OCI-LY7 (cell line): ENCODE data around the gene ZNF668. TPM values are rescaled to one million over a fixed set of nuclear protein-coding genes. Genes with fewer than 3 reads are reported as not detected.
A peak's percentile ranks its signal among the peaks of the same experiment; 100 is the strongest.

Source experiments
- BruUV-seq: library from RNA; stranded (reverse); fragments of 400-500 nt; replicated peaks from 2 replicates; lab custom pipeline; 2021; lab: Mats Ljungman, UMichigan
- CTCF ChIA-PET: fragments of 300-600 bp; sonication (Branson Sonifier 250); formaldehyde crosslinking; loops from one replicate; lab custom pipeline; 2022; ENCODE audit warnings: antibody characterized with exemption; ENCODE audit not compliant: unreplicated experiment; lab: Charles Lee
- POLR2A ChIA-PET: fragments of 300-600 bp; sonication (Branson Sonifier 250); formaldehyde crosslinking; loops from one replicate; lab custom pipeline; 2022; ENCODE audit warnings: antibody characterized with exemption; lab: Charles Lee
- DNase-seq: peaks from one replicate; pipeline ENCODE4 v3.0.0-alpha.2; 2015; ENCODE audit warnings: low spot score
- H2AFZ ChIP-seq: fragments of 200-600 bp; sonication (generic), shearing (Covaris generic); 2 replicates; pipeline ENCODE4 v1.6.1; 2014; ENCODE audit warnings: mild to moderate bottlenecking, antibody characterized with exemption, low read length, moderate library complexity
- H3K27ac ChIP-seq: fragments of 200-600 bp; sonication (generic); 2 replicates; pipeline ENCODE4 v1.5.1; 2014; ENCODE audit warnings: mixed run types, low read depth, mild to moderate bottlenecking, moderate library complexity, low read length, inconsistent platforms; ENCODE audit not compliant: poor library complexity, severe bottlenecking
- H3K36me3 ChIP-seq: fragments of 200-600 bp; sonication (generic); 2 replicates; pipeline ENCODE4 v1.6.1; 2014; ENCODE audit warnings: mild to moderate bottlenecking, antibody characterized with exemption, low read length, moderate library complexity, mixed read lengths; ENCODE audit not compliant: insufficient read depth
- H3K4me1 ChIP-seq: fragments of 200-600 bp; sonication (generic); 2 replicates; pipeline ENCODE4 v1.5.1; 2014; ENCODE audit warnings: mild to moderate bottlenecking, low read length; ENCODE audit not compliant: insufficient read depth, poor library complexity, severe bottlenecking
- H3K4me2 ChIP-seq: fragments of 200-600 bp; sonication (generic); 2 replicates; pipeline ENCODE4 v1.6.1; 2014; ENCODE audit warnings: mild to moderate bottlenecking, low read length
- H3K4me3 ChIP-seq: fragments of 200-600 bp; sonication (generic); 2 replicates; pipeline ENCODE4 v1.5.1; 2014; ENCODE audit warnings: mild to moderate bottlenecking, low read depth, low read length; ENCODE audit not compliant: poor library complexity, severe bottlenecking
- H3K79me2 ChIP-seq: fragments of 200-600 bp; sonication (generic); 2 replicates; pipeline ENCODE4 v1.6.1; 2016; ENCODE audit warnings: low read depth, mild to moderate bottlenecking, low read length, moderate library complexity, mixed read lengths; ENCODE audit not compliant: insufficient read depth
- H3K9me2 ChIP-seq: fragments of 200-600 bp; sonication (generic); 2 replicates; pipeline ENCODE4 v1.6.1; 2016; ENCODE audit warnings: mild to moderate bottlenecking, low read length, mixed read lengths; ENCODE audit not compliant: insufficient read depth
- H3K9me3 ChIP-seq: fragments of 200-600 bp; sonication (generic); 2 replicates; pipeline ENCODE4 v1.6.1; 2014; ENCODE audit warnings: mild to moderate bottlenecking, mixed run types, low read length, mixed read lengths
- H4K20me1 ChIP-seq: fragments of 200-600 bp; sonication (generic); 2 replicates; pipeline ENCODE4 v1.6.1; 2014; ENCODE audit warnings: mild to moderate bottlenecking, antibody characterized with exemption, low read length, moderate library complexity, mixed read lengths; ENCODE audit not compliant: insufficient read depth
- EZH2phosphoT487 ChIP-seq: fragments of 200-600 bp; sonication (generic); IDR thresholded peaks from 2 replicates; pipeline ENCODE4 v1.6.1; 2018; ENCODE audit warnings: low read depth, borderline replicate concordance, mild to moderate bottlenecking, mixed run types, antibody characterized with exemption, low read length, moderate library complexity, mixed read lengths
- intact Hi-C: fragments of 100-400 bp; cut with micrococcal nuclease; formaldehyde crosslinking; loops from one replicate; pipeline ENCODE4 v1.10.0; 2022; ENCODE audit not compliant: unreplicated experiment
- total RNA-seq, 2 experiments: library from RNA; depleted of rRNA in 1 of 2; stranded (reverse); fragments of >200 nt in 1 of 2; shearing (Covaris generic) in 1 of 2; gene quantifications; 2 replicates each; pipeline ENCODE4 v1.2.3, GENCODE V29; 2014 to 2022
- TF ChIP-seq, protein P1 (sequence below): fragments of 200-600 bp; sonication (generic); conservative IDR thresholded peaks from 2 replicates; pipeline ENCODE4 v1.5.1; 2014; ENCODE audit warnings: mild to moderate bottlenecking, antibody characterized with exemption, low read length, moderate library complexity, mixed read lengths

ZNF668 gene
- total RNA-seq, 2 experiments from 2014 or later: 7.8 to 21.7 TPM

GRCh38 chr16:31093132-31093703 is 19.2 kb upstream of the ZNF668 start:
- intact Hi-C loops: no loop called here
- Histone ChIP-seq H3K9me3 (no peaks in the 10 kb centered on the region), H3K27ac (peak overlapping the region; percentile 71), H3K79me2 (peaks cover 23% of the 10 kb centered on the region), H3K4me3 (peak overlapping the region; percentile 86), H4K20me1 (peaks cover 5% of the 10 kb centered on the region; the same call in 1 of the 2 replicates), H3K4me1 (peaks cover 18% of the 10 kb centered on the region), H3K36me3 (peaks cover 35% of the 10 kb centered on the region), H2AFZ (no peak overlapping the region), H3K9me2 (no peaks in the 10 kb centered on the region), H3K4me2 (peak overlapping the region; percentile 100)
- ChIA-PET CTCF (interaction anchor here (0.7 to 1.0 kb wide), 2 partner anchors 9 to 14 kb away, joined by 3 to 4 read pairs; no protein-coding TSS in a partner anchor), POLR2A (interaction anchor here (0.6 to 1.7 kb wide), 6 partner anchors 8 to 162 kb away, joined by 3 to 7 read pairs (median 4); partner anchors contain the start of genes KAT8, ZNF646 and ZNF668)
- DNase-seq: peak; percentile 59
- no peak for TF ChIP-seq EZH2phosphoT487
- TF ChIP-seq, protein P1, sequence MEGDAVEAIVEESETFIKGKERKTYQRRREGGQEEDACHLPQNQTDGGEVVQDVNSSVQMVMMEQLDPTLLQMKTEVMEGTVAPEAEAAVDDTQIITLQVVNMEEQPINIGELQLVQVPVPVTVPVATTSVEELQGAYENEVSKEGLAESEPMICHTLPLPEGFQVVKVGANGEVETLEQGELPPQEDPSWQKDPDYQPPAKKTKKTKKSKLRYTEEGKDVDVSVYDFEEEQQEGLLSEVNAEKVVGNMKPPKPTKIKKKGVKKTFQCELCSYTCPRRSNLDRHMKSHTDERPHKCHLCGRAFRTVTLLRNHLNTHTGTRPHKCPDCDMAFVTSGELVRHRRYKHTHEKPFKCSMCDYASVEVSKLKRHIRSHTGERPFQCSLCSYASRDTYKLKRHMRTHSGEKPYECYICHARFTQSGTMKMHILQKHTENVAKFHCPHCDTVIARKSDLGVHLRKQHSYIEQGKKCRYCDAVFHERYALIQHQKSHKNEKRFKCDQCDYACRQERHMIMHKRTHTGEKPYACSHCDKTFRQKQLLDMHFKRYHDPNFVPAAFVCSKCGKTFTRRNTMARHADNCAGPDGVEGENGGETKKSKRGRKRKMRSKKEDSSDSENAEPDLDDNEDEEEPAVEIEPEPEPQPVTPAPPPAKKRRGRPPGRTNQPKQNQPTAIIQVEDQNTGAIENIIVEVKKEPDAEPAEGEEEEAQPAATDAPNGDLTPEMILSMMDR: no peak
- BruUV-seq: no TSS peak

- no peaks in the 10 kb centered on the region for H3K9me3 ChIP-seq
- H3K4me2 ChIP-seq: no peak overlapping the region
- POLR2A ChIA-PET: interaction anchor here (0.6 to 1.6 kb wide), 9 partner anchors 9 to 159 kb away, joined by 3 to 7 read pairs (median 4); partner anchors contain the start of genes KAT8, ZNF646 and ZNF668
- H3K9me2 ChIP-seq: no peaks in the 10 kb centered on the region
- CTCF ChIA-PET: no interaction called here
- peaks cover 23% of the 10 kb centered on the region for H3K79me2 ChIP-seq
- H2AFZ ChIP-seq: no peak overlapping the region
- H3K36me3 ChIP-seq: peaks cover 36% of the 10 kb centered on the region
- H3K4me3 ChIP-seq: no peak overlapping the region
- BruUV-seq: no TSS peak
- no peak for TF ChIP-seq EZH2phosphoT487
- TF ChIP-seq, protein P1: no peak
- no peak overlapping the region for H3K27ac ChIP-seq
- intact Hi-C loops: no loop called here
- peaks cover 5% of the 10 kb centered on the region; the same call in 1 of the 2 replicates for H4K20me1 ChIP-seq
- DNase-seq: no peak
- peaks cover 18% of the 10 kb centered on the region for H3K4me1 ChIP-seq
Observed at GRCh38 chr16:31092330-31092729, 18.3 kb upstream of the ZNF668 start.

- Histone ChIP-seq H3K27ac (no peak overlapping the region), H3K9me2 (no peaks in the 10 kb centered on the region), H3K36me3 (peaks cover 45% of the 10 kb centered on the region), H3K79me2 (peaks cover 23% of the 10 kb centered on the region), H3K4me3 (no peak overlapping the region), H3K4me2 (no peak overlapping the region), H3K4me1 (peaks cover 15% of the 10 kb centered on the region), H4K20me1 (peaks cover 5% of the 10 kb centered on the region; the same call in 1 of the 2 replicates), H2AFZ (no peak overlapping the region), H3K9me3 (no peaks in the 10 kb centered on the region)
- CTCF ChIA-PET: no interaction called here
- no TSS peak for BruUV-seq
- TF ChIP-seq, protein P1: no peak
- TF ChIP-seq EZH2phosphoT487: no peak
- POLR2A ChIA-PET: no interaction called here
- no peak for DNase-seq
- intact Hi-C loops: no loop called here
Observed at GRCh38 chr16:31090540-31090939, 16.5 kb upstream of the ZNF668 start.
